22Rv1 (cell line): Measurements from ENCODE around the gene RPA1.

Source experiments
- ZFX ChIP-seq: fragments of 450-650 bp; IDR thresholded peaks from 2 replicates; pipeline ENCODE4 v1.6.1; 2017; ENCODE audit warnings: antibody characterized with exemption, borderline replicate concordance
- TF ChIP-seq, protein P1 (sequence below): fragments of 450-650 bp; IDR thresholded peaks from 2 replicates; pipeline ENCODE4 v1.5.1; 2017; ENCODE audit warnings: mild to moderate bottlenecking

DNA sequence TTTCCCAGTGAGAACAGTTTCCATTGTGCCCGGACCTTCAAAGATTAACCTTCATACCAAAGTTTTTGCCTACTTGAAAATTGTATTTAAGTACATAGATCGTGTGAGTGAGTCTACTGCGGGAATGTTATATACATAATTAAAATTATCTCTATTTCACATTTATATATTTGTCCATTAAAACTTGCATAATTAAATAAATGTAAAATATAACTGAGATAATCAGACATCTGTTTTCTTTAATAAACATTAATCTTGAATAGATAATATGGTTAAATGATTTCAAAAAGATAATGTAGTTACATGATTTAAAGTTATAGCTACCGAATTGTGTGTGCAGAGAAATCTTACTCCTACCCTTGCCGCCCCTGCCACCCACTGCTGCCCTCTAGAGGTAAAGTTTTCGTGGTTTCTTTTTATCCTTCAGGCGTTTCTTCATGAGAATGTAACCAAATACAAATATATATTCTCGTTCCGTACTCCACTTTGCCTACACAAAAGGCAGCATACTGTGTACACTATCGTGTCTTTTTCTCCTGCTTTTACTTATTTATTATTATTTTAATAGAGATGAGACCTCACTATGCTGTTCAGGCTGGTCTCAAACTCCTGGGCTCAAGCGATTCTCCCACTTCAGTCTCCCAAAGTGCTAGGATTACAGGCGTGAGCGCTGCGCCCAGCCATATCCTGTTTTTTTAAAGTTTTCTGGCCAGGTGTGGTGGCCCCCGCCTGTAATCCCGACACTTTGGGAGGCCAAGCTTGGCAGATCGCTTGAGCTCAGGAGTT lies 35.6 kb downstream of the RPA1 start:
- TF ChIP-seq, protein P1, sequence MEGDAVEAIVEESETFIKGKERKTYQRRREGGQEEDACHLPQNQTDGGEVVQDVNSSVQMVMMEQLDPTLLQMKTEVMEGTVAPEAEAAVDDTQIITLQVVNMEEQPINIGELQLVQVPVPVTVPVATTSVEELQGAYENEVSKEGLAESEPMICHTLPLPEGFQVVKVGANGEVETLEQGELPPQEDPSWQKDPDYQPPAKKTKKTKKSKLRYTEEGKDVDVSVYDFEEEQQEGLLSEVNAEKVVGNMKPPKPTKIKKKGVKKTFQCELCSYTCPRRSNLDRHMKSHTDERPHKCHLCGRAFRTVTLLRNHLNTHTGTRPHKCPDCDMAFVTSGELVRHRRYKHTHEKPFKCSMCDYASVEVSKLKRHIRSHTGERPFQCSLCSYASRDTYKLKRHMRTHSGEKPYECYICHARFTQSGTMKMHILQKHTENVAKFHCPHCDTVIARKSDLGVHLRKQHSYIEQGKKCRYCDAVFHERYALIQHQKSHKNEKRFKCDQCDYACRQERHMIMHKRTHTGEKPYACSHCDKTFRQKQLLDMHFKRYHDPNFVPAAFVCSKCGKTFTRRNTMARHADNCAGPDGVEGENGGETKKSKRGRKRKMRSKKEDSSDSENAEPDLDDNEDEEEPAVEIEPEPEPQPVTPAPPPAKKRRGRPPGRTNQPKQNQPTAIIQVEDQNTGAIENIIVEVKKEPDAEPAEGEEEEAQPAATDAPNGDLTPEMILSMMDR: peak; percentile 97
- TF ChIP-seq ZFX: no peak
